ENCODE data around the gene PRRT2. TPM values are rescaled to one million over a fixed set of nuclear protein-coding genes. Genes with fewer than 3 reads are reported as not detected.

The PRRT2 gene
- total and polyA plus RNA-seq, 8 donors: 0.35 to 3.2 (median 0.70) TPM

DNA sequence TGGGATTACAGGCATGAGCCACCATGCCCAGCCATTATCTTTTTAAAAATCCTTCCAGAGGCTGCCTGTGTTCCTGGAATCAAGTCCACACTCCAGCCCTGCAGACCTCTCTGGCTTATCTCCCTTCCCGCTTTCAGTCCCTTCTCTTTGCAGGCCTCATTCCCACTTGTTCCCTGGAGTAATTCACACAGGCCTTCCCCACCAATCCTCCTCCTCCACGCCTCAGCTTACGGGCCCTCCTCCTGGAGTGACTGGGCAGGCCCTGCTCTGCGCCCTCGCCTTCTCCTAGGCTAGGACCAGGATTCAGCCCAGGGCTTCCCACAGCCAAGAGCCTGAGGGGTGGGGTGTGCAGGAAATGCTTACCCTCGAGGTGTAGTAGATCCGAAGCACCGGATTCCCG is 48.2 kb downstream of the PRRT2 start:
- Histone ChIP-seq H3K36me3 (peaks cover 0 to 9% (median 0%) of the 10 kb centered on the region in 3 donors), H3K9me3 (no peaks in the 10 kb centered on the region), H3K4me3 (no peak overlapping the region), H3K27me3 (no peaks in the 10 kb centered on the region), H3K27ac (no peak overlapping the region), H3K4me1 (peaks cover 0 to 16% (median 11%) of the 10 kb centered on the region in 3 donors)
- intact Hi-C loops (cut with DNase I): loop anchor here in 1 of 3 donors (10.0 kb wide), 1 partner anchor 145 kb away; no protein-coding TSS in a partner anchor
- DNase-seq (no peak), ATAC-seq (no peak), FAIRE-seq (no peak)
- WGBS, 2 donors: 88 to 92% methylated on average over 9 of the region's 9 CpGs
- TF ChIP-seq, protein P1, sequence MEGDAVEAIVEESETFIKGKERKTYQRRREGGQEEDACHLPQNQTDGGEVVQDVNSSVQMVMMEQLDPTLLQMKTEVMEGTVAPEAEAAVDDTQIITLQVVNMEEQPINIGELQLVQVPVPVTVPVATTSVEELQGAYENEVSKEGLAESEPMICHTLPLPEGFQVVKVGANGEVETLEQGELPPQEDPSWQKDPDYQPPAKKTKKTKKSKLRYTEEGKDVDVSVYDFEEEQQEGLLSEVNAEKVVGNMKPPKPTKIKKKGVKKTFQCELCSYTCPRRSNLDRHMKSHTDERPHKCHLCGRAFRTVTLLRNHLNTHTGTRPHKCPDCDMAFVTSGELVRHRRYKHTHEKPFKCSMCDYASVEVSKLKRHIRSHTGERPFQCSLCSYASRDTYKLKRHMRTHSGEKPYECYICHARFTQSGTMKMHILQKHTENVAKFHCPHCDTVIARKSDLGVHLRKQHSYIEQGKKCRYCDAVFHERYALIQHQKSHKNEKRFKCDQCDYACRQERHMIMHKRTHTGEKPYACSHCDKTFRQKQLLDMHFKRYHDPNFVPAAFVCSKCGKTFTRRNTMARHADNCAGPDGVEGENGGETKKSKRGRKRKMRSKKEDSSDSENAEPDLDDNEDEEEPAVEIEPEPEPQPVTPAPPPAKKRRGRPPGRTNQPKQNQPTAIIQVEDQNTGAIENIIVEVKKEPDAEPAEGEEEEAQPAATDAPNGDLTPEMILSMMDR (IDR thresholded peaks at IDR 0.05): no peak

DNA sequence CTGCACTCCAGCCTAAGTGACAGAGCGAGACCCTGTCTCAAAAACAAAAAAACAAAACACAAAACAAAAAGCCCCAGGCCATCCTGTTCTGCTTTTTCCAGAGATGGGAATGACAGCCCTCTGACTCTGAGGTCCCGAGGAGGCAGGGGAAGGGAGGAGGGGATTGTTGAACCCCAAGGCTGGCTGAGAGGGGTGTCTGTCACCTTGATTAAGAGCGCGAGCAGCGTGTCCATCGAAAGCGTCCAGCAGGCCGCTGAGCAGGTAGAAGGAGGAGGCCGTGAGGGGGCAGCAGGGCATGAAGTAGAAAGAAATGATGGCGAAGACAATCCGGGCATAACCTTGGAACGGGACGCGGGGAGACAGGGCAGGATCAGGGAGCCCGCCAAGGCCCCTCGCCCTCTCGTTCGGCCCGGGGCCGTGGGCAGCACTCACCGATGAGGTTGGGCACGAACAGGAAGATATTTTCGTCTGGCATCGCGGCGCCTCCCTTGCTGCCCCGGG is 50.4 kb downstream of the PRRT2 start:
- WGBS, 2 donors: 2% methylated on average over 27 of the region's 27 CpGs
- peak overlapping the region; percentile 85 to 96 (median 90) for H3K27ac ChIP-seq
- intact Hi-C loops (cut with DNase I): loop anchor here in 1 of 3 donors (10.0 kb wide), 1 partner anchor 142 kb away; no protein-coding TSS in a partner anchor
- H3K9me3 ChIP-seq: no peaks in the 10 kb centered on the region
- FAIRE-seq (no peak), DNase-seq (peak in 1 of 6 donors; percentile 30), ATAC-seq (peak; percentile 8 to 28 (median 18))
- peaks cover 0 to 9% (median 0%) of the 10 kb centered on the region in 3 donors for H3K36me3 ChIP-seq
- peak overlapping the region; percentile 76 to 100 (median 89) for H3K4me3 ChIP-seq
- H3K4me1 ChIP-seq: peaks cover 0 to 16% (median 11%) of the 10 kb centered on the region in 3 donors
- H3K27me3 ChIP-seq: no peaks in the 10 kb centered on the region
- TF ChIP-seq, protein P1 (IDR thresholded peaks at IDR 0.05): no peak

DNA sequence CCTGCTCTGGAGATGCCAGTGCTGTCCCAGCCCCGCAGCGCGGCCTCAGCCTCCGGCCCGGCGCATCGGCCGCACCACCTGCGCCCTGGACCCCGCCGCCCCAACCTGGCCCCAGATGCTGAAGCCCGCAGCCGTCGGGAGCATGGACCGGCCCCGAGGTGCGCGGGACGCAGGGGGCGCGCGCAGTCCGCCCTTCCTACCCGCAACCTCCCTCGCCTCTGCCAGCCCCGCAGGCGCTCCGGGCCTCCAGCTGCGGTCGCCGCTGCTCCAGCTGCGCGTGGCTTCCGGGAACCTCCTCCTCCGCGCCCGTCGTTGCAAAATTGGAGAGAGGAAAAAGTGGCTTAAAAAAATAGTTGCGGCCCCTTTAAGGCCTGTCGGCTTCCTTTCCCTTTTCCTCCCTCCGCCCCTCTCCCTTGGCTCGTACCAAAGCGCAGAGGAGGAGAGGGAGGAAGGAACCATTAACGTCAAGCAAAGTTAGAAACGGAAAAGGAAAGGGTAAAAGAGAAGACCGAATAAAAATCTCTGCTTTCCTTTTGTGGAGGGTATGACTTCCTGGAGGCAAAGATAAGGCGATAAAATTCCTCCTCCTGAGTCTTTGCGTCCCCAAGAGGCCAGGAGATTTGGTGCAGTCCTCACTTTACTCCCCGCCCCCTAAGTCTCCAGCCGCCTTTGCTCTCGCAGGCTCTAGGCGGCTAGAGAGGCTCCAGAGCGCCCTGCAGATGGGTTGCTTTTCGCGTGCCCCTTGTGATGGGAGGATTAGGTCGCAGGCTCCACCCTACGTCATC is 51.1 kb downstream of the PRRT2 start, which contains the start of gene CDIPT:
CDIPT (minus strand) TSS at position 343 of the 785 bp plus-strand sequence. CDS start 369 bp downstream, outside the sequence.
- intact Hi-C loops (cut with DNase I): loop anchor here in 1 of 3 donors (10.0 kb wide), 1 partner anchor 142 kb away; no protein-coding TSS in a partner anchor
- ATAC-seq: peak; percentile 96 to 99 (median 96)

GRCh38 chr16:29863669-29863984 is 51.6 kb downstream of the PRRT2 start:
- H3K9me3 ChIP-seq: no peaks in the 10 kb centered on the region
- no peak for ATAC-seq
- 32% methylated on average over 15 to 16 of the region's 16 CpGs for WGBS, 2 donors

More for the DNA sequence above, 51.1 kb downstream of the PRRT2 start, which contains the start of gene CDIPT:
- Histone ChIP-seq H3K4me3 (peak within 1 kb of the TSS; percentile 76 to 100 (median 89)), H3K27me3 (no peaks in the 10 kb centered on the region), H3K4me1 (peaks cover 0 to 16% (median 11%) of the 10 kb centered on the region in 3 donors), H3K27ac (peak within 1 kb of the TSS; percentile 85 to 96 (median 90)), H3K36me3 (peaks cover 0 to 9% (median 0%) of the 10 kb centered on the region in 3 donors), H3K9me3 (no peaks in the 10 kb centered on the region)
- TF ChIP-seq, protein P1 (IDR thresholded peaks at IDR 0.05): peak; percentile 17 to 32 (median 24)
- 0% methylated on average over 50 to 57 of the region's 57 CpGs for WGBS, 2 donors
- DNase-seq: peak; percentile 82 to 96 (median 94)
- FAIRE-seq: peak; percentile 5

More at GRCh38 chr16:29863669-29863984, 51.6 kb downstream of the PRRT2 start:
- peak overlapping the region in 1 of 4 donors; percentile 100 for H3K4me3 ChIP-seq
- FAIRE-seq: no peak
- peak overlapping the region; percentile 85 to 96 (median 90) for H3K27ac ChIP-seq
- TF ChIP-seq, protein P1 (IDR thresholded peaks at IDR 0.05): no peak
- peaks cover 0 to 9% (median 0%) of the 10 kb centered on the region in 3 donors for H3K36me3 ChIP-seq
- intact Hi-C loops (cut with DNase I): loop anchor here in 1 of 3 donors (10.0 kb wide), 1 partner anchor 141 kb away; no protein-coding TSS in a partner anchor
- H3K27me3 ChIP-seq: no peaks in the 10 kb centered on the region
- DNase-seq: no peak
- H3K4me1 ChIP-seq: peaks cover 0 to 16% (median 11%) of the 10 kb centered on the region in 3 donors

Data from pancreas (tissue), 10 donors.